Lung (tissue), 12 donors: ENCODE results near the gene SHE. TPM values are rescaled to one million over a fixed set of nuclear protein-coding genes. Genes with fewer than 3 reads are reported as not detected.
A peak's percentile ranks its signal among the peaks of the same experiment; 100 is the strongest.

Experiments used
- ATAC-seq: fragments of 200-7000 bp; cut with Tn5 transposase; one replicate; pipeline ENCODE4 v1.9.1; 2020; ENCODE audit warnings: moderate number of reproducible peaks; ENCODE audit not compliant: insufficient read depth, low FRiP score
- DNase-seq, 3 donors: peaks; one replicate each; pipeline ENCODE4 v3.0.0-alpha.2; 2013 to 2017
- H3K27ac ChIP-seq, 2 donors: one replicate each; pipeline ENCODE4 v1.5.1; 2013; ENCODE audit warnings: mild to moderate bottlenecking in 2 of 2, moderate library complexity in 2 of 2, control low read depth in 1 of 2, inconsistent platforms in 1 of 2, low read depth in 1 of 2, low read length in 1 of 2
- H3K27me3 ChIP-seq, 3 donors: one replicate each; pipeline ENCODE4 v1.5.1; 2013; ENCODE audit warnings: low read length in 2 of 3; ENCODE audit not compliant: control insufficient read depth in 3 of 3, insufficient read depth in 3 of 3
- H3K36me3 ChIP-seq, 4 donors: one replicate each; pipeline ENCODE4 v1.5.1; 2013; ENCODE audit warnings: low read length in 4 of 4, mild to moderate bottlenecking in 1 of 4, moderate library complexity in 1 of 4; ENCODE audit not compliant: control insufficient read depth in 4 of 4, insufficient read depth in 4 of 4
- H3K4me1 ChIP-seq, 5 donors: one replicate each; pipeline ENCODE4 v1.5.1; 2013; ENCODE audit warnings: low read length in 5 of 5, mild to moderate bottlenecking in 2 of 5, moderate library complexity in 1 of 5; ENCODE audit not compliant: control insufficient read depth in 5 of 5, insufficient read depth in 5 of 5
- H3K4me3 ChIP-seq: one replicate; pipeline ENCODE4 v1.5.1; 2013; ENCODE audit warnings: mild to moderate bottlenecking, control low read depth, moderate library complexity
- H3K9ac ChIP-seq, 2 donors: one replicate each; pipeline ENCODE4 v1.5.1; 2013; ENCODE audit warnings: low read length in 2 of 2, control low read depth in 1 of 2; ENCODE audit not compliant: insufficient read depth in 1 of 2
- H3K9me3 ChIP-seq, 4 donors: one replicate each; pipeline ENCODE4 v1.5.1; 2013; ENCODE audit warnings: low read length in 3 of 4, mild to moderate bottlenecking in 1 of 4, moderate library complexity in 1 of 4; ENCODE audit not compliant: control insufficient read depth in 4 of 4, insufficient read depth in 3 of 4
- WGBS, 2 donors: extraction: QIAGEN DNeasy Blood & Tissue Kit; methylation state at CpG; one replicate each; pipeline ENCODE4 v1.1.7; 2013; 5-methylcytosine and 5-hydroxymethylcytosine counted together
- polyA plus RNA-seq, 2 donors: library from polyadenylated mRNA; stranded (reverse); fragments of 200-250 nt; gene quantifications; one replicate each; pipeline ENCODE4 v1.2.1, GENCODE V29; 2013
- total RNA-seq, 2 donors: library from RNA; depleted of rRNA in 1 of 2; stranded (reverse); fragments of >200 nt in 1 of 2; gene quantifications; one replicate each; pipeline ENCODE4 v1.2.1, GENCODE V29; 2014 to 2021
- TF ChIP-seq, protein P1 (sequence below): IDR thresholded peaks from 2 replicates; pipeline ENCODE4 v1.5.1; 2012; ENCODE audit warnings: mild to moderate bottlenecking; ENCODE audit errors: control extremely low read depth, extremely low read depth
- donor health status: control.
- donor health status: control.
- donor health status: Bipolar disorder and iron deficiency.
- donor health status: healthy.
- donor health status: DM: yes; HTN: yes; CAD: no.

SHE gene
- total and polyA plus RNA-seq, 4 donors, result 15.1 to 33.5 (median 21.0) TPM

DNA sequence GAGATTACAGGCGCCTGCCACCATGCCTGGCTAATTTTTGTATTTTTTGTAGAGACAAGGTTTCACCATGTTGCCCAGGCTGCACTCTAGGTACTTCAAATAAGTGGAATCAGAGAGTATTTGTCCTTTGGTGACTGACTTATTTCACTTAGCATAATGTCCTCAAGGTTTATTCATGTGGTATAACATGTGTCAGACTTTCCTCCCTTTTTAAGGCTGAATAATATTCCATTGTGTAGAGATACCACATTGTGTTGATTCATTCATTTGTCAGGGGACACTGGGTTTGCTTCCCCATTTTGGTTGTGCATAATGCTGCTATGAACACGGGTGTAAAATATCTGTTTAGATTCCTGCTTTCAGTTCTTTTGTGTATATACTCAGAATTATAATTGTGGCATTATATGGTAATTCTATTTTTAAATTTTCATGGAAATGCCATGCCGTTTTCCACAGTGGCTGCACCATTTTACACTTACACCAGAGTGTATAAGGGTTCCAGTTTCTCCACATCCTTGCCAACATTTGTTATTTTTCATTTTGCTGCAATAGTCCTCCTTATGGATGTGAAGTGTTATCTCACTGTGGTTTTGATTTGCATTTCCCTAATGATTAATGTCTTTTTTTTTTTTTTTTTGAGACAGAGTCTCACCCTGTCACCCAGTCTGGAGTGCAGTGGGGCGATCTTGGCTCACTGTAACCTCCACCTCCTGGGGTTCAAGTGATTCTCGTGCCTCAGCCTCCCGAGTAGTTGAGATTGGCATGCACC, 62.0 kb downstream of the SHE start:
- ATAC-seq (no peak), DNase-seq (no peak)
- WGBS, 2 donors, result 73 to 85% methylated on average over 6 of the region's 6 CpGs
- TF ChIP-seq, protein P1, sequence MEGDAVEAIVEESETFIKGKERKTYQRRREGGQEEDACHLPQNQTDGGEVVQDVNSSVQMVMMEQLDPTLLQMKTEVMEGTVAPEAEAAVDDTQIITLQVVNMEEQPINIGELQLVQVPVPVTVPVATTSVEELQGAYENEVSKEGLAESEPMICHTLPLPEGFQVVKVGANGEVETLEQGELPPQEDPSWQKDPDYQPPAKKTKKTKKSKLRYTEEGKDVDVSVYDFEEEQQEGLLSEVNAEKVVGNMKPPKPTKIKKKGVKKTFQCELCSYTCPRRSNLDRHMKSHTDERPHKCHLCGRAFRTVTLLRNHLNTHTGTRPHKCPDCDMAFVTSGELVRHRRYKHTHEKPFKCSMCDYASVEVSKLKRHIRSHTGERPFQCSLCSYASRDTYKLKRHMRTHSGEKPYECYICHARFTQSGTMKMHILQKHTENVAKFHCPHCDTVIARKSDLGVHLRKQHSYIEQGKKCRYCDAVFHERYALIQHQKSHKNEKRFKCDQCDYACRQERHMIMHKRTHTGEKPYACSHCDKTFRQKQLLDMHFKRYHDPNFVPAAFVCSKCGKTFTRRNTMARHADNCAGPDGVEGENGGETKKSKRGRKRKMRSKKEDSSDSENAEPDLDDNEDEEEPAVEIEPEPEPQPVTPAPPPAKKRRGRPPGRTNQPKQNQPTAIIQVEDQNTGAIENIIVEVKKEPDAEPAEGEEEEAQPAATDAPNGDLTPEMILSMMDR, result no peak
- H3K4me1 ChIP-seq, result peaks cover 0 to 6% (median 0%) of the 10 kb centered on the region in 5 donors
- no peak overlapping the region for H3K4me3 ChIP-seq
- no peaks in the 10 kb centered on the region for H3K9me3 ChIP-seq
- H3K27ac ChIP-seq, result peak overlapping the region in 1 of 2 donors; percentile 76
- H3K9ac ChIP-seq, result no peak overlapping the region
- H3K36me3 ChIP-seq, result peaks cover 0 to 32% (median 2%) of the 10 kb centered on the region in 4 donors
- no peaks in the 10 kb centered on the region for H3K27me3 ChIP-seq

DNA sequence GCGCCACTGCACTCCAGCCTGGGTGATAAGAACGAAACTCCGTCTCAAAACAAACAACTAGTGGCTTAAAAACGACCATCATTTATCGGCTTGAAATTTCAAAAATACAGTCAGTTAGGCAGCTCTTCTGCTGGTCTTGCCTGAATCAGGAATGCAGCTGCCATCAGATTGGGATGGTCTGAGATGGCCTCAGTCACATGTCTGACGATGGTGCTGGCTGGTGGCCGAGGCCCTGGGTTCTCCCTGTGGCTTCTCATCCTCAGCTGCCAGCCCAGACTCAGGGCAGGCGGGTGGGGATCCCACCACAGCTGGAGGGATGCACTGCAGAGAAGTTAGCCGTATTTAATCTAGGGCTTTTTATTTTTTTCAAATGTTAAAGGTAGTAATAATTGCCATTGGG, 65.8 kb downstream of the SHE start:
- no peak for ATAC-seq
- no peak for DNase-seq
- no peaks in the 10 kb centered on the region for H3K27me3 ChIP-seq
- peak overlapping the region in 1 of 2 donors; percentile 33 for H3K27ac ChIP-seq
- peaks cover 0 to 20% (median 2%) of the 10 kb centered on the region in 4 donors for H3K36me3 ChIP-seq
- peaks cover 0 to 7% (median 3%) of the 10 kb centered on the region in 5 donors for H3K4me1 ChIP-seq
- 86 to 90% methylated on average over 9 of the region's 9 CpGs for WGBS, 2 donors
- TF ChIP-seq, protein P1, result no peak
- H3K9me3 ChIP-seq, result no peaks in the 10 kb centered on the region
- no peak overlapping the region for H3K9ac ChIP-seq
- no peak overlapping the region for H3K4me3 ChIP-seq

DNA sequence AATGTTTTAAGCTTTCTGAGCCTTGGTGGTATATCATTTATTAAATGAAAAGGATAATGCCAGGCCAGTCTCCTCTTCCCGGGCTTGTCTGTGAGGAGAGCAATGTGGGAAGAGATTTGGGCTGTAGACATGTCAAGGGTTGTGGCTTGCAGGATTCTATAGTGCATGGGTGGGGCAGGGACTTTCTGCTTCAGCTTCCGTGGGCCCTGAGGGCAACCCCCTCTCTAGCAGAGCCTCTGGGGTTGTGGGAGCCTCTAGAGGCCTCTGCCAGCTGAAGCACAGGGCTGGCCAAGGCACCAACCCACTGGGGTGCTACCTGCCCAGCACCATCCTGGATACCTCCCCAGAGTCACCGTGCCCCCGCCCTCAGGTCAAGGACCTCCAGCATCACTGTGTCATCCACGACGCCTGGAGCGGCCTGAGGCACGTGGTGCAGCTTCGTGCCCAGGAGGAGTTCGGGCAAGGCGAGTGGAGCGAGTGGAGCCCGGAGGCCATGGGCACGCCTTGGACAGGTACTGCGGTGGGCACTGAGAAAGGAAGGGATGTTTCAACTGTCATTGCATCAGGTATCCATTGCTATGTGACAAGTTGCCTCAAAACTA, 66.5 kb downstream of the SHE start:
- H3K9me3 ChIP-seq, result no peaks in the 10 kb centered on the region
- H3K36me3 ChIP-seq, result peaks cover 0 to 15% (median 0%) of the 10 kb centered on the region in 4 donors
- TF ChIP-seq, protein P1, result no peak
- H3K9ac ChIP-seq, result no peak overlapping the region
- H3K27ac ChIP-seq, result no peak overlapping the region
- WGBS, 2 donors, result 95 to 98% methylated on average over 15 of the region's 15 CpGs
- no peak for ATAC-seq
- peaks cover 0 to 9% (median 4%) of the 10 kb centered on the region in 5 donors for H3K4me1 ChIP-seq
- H3K27me3 ChIP-seq, result no peaks in the 10 kb centered on the region
- DNase-seq, result no peak
- no peak overlapping the region for H3K4me3 ChIP-seq
